ENCODE measurements around the gene PLCD3. TPM values are rescaled to one million over a fixed set of nuclear protein-coding genes. Genes with fewer than 3 reads are reported as not detected.

The PLCD3 gene
- total and polyA plus RNA-seq, 2 of the 13 experiments (the other 11 are each of a cell fraction or from before 2014, with no cell fraction given): 11.3 to 39.1 TPM

DNA sequence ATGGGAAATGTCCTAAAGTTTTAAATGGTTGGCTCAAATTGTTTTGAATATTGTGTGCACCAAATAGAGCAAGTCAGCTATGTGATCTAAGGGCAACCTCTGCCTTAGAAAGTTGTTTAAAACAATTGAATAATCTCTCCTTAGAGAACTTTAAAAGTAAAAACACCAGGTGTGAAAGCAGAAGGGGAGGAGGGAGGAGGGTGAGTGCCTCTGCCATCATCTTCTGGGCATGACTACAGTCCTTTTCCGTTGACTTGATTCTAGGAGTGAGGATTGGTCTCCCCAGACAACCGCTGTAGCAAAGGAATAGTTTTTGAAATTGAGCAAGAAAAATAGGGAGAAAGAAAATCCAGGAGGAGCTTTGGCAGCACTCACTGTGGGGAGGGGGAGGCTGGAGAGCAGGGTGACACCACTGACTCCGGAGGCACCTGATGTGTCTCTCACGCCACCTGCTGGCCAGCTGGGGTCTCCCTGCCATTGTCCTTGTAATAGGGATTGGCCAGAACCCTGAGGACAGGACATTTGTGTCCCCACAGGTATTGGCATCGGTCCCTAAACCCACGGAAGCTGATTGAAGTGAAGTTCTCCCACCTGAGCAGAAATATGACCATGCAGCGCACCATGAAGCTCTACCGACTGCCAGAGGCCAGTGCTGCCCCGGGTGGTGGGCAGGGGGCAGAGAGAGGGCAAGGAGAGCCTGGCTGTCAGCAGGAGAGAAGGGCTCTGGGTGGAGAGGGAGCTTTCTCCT is 33.3 kb downstream of the PLCD3 start (continued):
- TF ChIP-seq U2AF2 (IDR thresholded peaks at IDR 0.05; ENCODE audit: low read depth, low read length) (0 out of 2 replicates have a peak, but pooled peaks have one; percentile 32), SPEN (CRISPR knock-in tag; IDR thresholded peaks at IDR 0.05; ENCODE audit: low read depth) (no peak), SMAD3 (CRISPR knock-in tag; IDR thresholded peaks at IDR 0.05) (no peak), NFE2 (CRISPR knock-in tag; IDR thresholded peaks at IDR 0.05) (0 out of 2 replicates have a peak, but pooled peaks have one; percentile 13), TEAD3 (CRISPR knock-in tag; optimal IDR thresholded peaks at IDR 0.05; ENCODE audit: borderline replicate concordance) (peak; percentile 43), ATF7-NPFF (CRISPR knock-in tag; IDR thresholded peaks at IDR 0.05; ENCODE audit: low read depth) (0 out of 2 replicates have a peak, but pooled peaks have one; percentile 47), NFYC (CRISPR knock-in tag; IDR thresholded peaks at IDR 0.05) (no peak), ZNF501 (CRISPR knock-in tag; IDR thresholded peaks at IDR 0.05) (peak; percentile 39), GATAD1 (CRISPR knock-in tag; IDR thresholded peaks at IDR 0.05) (peak; percentile 26; the same call in 1 of the 2 replicates), TARDBP (CRISPR knock-in tag; IDR thresholded peaks at IDR 0.05) (no peak), ZFX (CRISPR knock-in tag; IDR thresholded peaks at IDR 0.05; ENCODE audit: low read depth) (peak; percentile 31; the same call in 1 of the 2 replicates), GPN1 (CRISPR knock-in tag; IDR thresholded peaks at IDR 0.05; ENCODE audit: borderline replicate concordance) (no peak), JARID2 (CRISPR knock-in tag; IDR thresholded peaks at IDR 0.05; ENCODE audit: insufficient replicate concordance) (peak; percentile 59), AKAP8 (CRISPR knock-in tag; IDR thresholded peaks at IDR 0.05) (no peak), RFX5 (IDR thresholded peaks at IDR 0.05; ENCODE audit: low read depth, low read length) (0 out of 2 replicates have a peak, but pooled peaks have one; percentile 17), ARNT (IDR thresholded peaks at IDR 0.05) (no peak), SRF (IDR thresholded peaks at IDR 0.05; ENCODE audit: low read depth, low read length) (no peak), AGO1 (IDR thresholded peaks at IDR 0.05; ENCODE audit: low read depth, low read length, poor library complexity, severe bottlenecking) (peak; percentile 58)
- TF ChIP-seq, protein P1, sequence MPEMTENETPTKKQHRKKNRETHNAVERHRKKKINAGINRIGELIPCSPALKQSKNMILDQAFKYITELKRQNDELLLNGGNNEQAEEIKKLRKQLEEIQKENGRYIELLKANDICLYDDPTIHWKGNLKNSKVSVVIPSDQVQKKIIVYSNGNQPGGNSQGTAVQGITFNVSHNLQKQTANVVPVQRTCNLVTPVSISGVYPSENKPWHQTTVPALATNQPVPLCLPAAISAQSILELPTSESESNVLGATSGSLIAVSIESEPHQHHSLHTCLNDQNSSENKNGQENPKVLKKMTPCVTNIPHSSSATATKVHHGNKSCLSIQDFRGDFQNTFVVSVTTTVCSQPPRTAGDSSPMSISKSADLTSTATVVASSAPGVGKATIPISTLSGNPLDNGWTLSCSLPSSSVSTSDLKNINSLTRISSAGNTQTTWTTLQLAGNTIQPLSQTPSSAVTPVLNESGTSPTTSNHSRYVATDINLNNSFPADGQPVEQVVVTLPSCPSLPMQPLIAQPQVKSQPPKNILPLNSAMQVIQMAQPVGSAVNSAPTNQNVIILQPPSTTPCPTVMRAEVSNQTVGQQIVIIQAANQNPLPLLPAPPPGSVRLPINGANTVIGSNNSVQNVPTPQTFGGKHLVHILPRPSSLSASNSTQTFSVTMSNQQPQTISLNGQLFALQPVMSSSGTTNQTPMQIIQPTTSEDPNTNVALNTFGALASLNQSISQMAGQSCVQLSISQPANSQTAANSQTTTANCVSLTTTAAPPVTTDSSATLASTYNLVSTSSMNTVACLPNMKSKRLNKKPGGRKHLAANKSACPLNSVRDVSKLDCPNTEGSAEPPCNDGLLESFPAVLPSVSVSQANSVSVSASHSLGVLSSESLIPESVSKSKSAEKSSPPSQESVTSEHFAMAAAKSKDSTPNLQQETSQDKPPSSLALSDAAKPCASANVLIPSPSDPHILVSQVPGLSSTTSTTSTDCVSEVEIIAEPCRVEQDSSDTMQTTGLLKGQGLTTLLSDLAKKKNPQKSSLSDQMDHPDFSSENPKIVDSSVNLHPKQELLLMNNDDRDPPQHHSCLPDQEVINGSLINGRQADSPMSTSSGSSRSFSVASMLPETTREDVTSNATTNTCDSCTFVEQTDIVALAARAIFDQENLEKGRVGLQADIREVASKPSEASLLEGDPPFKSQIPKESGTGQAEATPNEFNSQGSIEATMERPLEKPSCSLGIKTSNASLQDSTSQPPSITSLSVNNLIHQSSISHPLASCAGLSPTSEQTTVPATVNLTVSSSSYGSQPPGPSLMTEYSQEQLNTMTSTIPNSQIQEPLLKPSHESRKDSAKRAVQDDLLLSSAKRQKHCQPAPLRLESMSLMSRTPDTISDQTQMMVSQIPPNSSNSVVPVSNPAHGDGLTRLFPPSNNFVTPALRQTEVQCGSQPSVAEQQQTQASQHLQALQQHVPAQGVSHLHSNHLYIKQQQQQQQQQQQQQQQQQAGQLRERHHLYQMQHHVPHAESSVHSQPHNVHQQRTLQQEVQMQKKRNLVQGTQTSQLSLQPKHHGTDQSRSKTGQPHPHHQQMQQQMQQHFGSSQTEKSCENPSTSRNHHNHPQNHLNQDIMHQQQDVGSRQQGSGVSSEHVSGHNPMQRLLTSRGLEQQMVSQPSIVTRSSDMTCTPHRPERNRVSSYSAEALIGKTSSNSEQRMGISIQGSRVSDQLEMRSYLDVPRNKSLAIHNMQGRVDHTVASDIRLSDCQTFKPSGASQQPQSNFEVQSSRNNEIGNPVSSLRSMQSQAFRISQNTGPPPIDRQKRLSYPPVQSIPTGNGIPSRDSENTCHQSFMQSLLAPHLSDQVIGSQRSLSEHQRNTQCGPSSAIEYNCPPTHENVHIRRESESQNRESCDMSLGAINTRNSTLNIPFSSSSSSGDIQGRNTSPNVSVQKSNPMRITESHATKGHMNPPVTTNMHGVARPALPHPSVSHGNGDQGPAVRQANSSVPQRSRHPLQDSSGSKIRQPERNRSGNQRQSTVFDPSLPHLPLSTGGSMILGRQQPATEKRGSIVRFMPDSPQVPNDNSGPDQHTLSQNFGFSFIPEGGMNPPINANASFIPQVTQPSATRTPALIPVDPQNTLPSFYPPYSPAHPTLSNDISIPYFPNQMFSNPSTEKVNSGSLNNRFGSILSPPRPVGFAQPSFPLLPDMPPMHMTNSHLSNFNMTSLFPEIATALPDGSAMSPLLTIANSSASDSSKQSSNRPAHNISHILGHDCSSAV (CRISPR knock-in tag; IDR thresholded peaks at IDR 0.05; ENCODE audit: borderline replicate concordance): no peak
- TF ChIP-seq, protein P2, sequence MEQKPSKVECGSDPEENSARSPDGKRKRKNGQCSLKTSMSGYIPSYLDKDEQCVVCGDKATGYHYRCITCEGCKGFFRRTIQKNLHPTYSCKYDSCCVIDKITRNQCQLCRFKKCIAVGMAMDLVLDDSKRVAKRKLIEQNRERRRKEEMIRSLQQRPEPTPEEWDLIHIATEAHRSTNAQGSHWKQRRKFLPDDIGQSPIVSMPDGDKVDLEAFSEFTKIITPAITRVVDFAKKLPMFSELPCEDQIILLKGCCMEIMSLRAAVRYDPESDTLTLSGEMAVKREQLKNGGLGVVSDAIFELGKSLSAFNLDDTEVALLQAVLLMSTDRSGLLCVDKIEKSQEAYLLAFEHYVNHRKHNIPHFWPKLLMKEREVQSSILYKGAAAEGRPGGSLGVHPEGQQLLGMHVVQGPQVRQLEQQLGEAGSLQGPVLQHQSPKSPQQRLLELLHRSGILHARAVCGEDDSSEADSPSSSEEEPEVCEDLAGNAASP (CRISPR knock-in tag; IDR thresholded peaks at IDR 0.05; ENCODE audit: borderline replicate concordance): peak; percentile 49; the same call in 1 of the 2 replicates
- TF ChIP-seq, protein P3, sequence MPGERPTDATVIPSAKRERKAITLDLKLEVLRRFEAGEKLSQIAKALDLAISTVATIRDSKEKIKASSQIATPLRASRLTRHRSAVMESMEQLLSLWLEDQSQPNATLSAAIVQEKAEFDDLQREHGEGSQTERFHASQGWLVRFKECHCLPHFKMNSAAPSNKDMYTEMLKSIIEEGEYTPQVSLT (CRISPR knock-in tag; IDR thresholded peaks at IDR 0.05; ENCODE audit: borderline replicate concordance, low read depth): no peak
